MG63 (cell line): ENCODE measurements around the gene SLC38A3. TPM values are rescaled to one million over a fixed set of nuclear protein-coding genes. Genes with fewer than 3 reads are reported as not detected.

Experiments used
- DNase-seq: peaks from one replicate; pipeline ENCODE4 v3.0.0-alpha.2; 2020
- H3K27me3 ChIP-seq: fragments of 250-450 bp; sonication (Bioruptor Pico); 2 replicates; pipeline ENCODE4 v1.5.1; 2020; ENCODE audit warnings: mild to moderate bottlenecking, moderate library complexity
- H3K36me3 ChIP-seq: fragments of 250-450 bp; sonication (Bioruptor Pico); 2 replicates; pipeline ENCODE4 v1.5.1; 2020; ENCODE audit warnings: mild to moderate bottlenecking, moderate library complexity
- H3K4me3 ChIP-seq: fragments of 250-450 bp; sonication (Bioruptor Pico); 2 replicates; pipeline ENCODE4 v1.5.1; 2020; ENCODE audit warnings: mild to moderate bottlenecking, moderate library complexity
- H3K9me3 ChIP-seq: fragments of 250-450 bp; sonication (Bioruptor Pico); 2 replicates; pipeline ENCODE4 v1.5.1; 2020; ENCODE audit warnings: mild to moderate bottlenecking, moderate library complexity
- total RNA-seq: library from RNA; depleted of rRNA; stranded (reverse); fragments of >200 nt; shearing (Covaris generic); gene quantifications from 2 replicates; pipeline ENCODE4 v1.2.3, GENCODE V29; 2014; ENCODE audit warnings: low replicate concordance

Gene SLC38A3
- total RNA-seq, 1 experiment from 2014 or later, result not detected

GRCh38 chr3:50182533-50183099 lies 22.5 kb upstream of the SLC38A3 start:
- Histone ChIP-seq H3K27me3 (no peaks in the 10 kb centered on the region), H3K36me3 (no peaks in the 10 kb centered on the region; the same call in 1 of the 2 replicates), H3K4me3 (no peak overlapping the region), H3K9me3 (no peaks in the 10 kb centered on the region)
- no peak for DNase-seq

GRCh38 chr3:50183755-50184154 lies 21.3 kb upstream of the SLC38A3 start:
- H3K4me3 ChIP-seq, result no peak overlapping the region
- no peaks in the 10 kb centered on the region for H3K9me3 ChIP-seq
- H3K27me3 ChIP-seq, result no peaks in the 10 kb centered on the region
- H3K36me3 ChIP-seq, result no peaks in the 10 kb centered on the region; the same call in 1 of the 2 replicates
- DNase-seq, result no peak

GRCh38 chr3:50184242-50184978 lies 20.7 kb upstream of the SLC38A3 start:
- Histone ChIP-seq H3K9me3 (no peaks in the 10 kb centered on the region), H3K36me3 (no peaks in the 10 kb centered on the region; the same call in 1 of the 2 replicates), H3K4me3 (no peak overlapping the region), H3K27me3 (no peaks in the 10 kb centered on the region)
- no peak for DNase-seq

GRCh38 chr3:50185230-50185629 lies 19.8 kb upstream of the SLC38A3 start:
- no peak for DNase-seq
- no peaks in the 10 kb centered on the region; the same call in 1 of the 2 replicates for H3K36me3 ChIP-seq
- H3K4me3 ChIP-seq, result no peak overlapping the region
- H3K27me3 ChIP-seq, result no peaks in the 10 kb centered on the region
- no peaks in the 10 kb centered on the region for H3K9me3 ChIP-seq

- no peaks in the 10 kb centered on the region for H3K27me3 ChIP-seq
- H3K9me3 ChIP-seq, result no peaks in the 10 kb centered on the region
- no peak for DNase-seq
- H3K4me3 ChIP-seq, result no peak overlapping the region
- H3K36me3 ChIP-seq, result no peaks in the 10 kb centered on the region; the same call in 1 of the 2 replicates
Measured at GRCh38 chr3:50186096-50186495, 19.0 kb upstream of the SLC38A3 start.

GRCh38 chr3:50187750-50188149 lies 17.3 kb upstream of the SLC38A3 start:
- Histone ChIP-seq H3K36me3 (no peaks in the 10 kb centered on the region; the same call in 1 of the 2 replicates), H3K9me3 (no peaks in the 10 kb centered on the region), H3K4me3 (no peak overlapping the region), H3K27me3 (no peaks in the 10 kb centered on the region)
- no peak for DNase-seq

- H3K4me3 ChIP-seq, result no peak overlapping the region
- no peaks in the 10 kb centered on the region for H3K27me3 ChIP-seq
- H3K9me3 ChIP-seq, result no peaks in the 10 kb centered on the region
- peak; percentile 72 for DNase-seq
- no peaks in the 10 kb centered on the region; the same call in 1 of the 2 replicates for H3K36me3 ChIP-seq
Measured at GRCh38 chr3:50189274-50189673, 15.8 kb upstream of the SLC38A3 start.

GRCh38 chr3:50189989-50190388 lies 15.1 kb upstream of the SLC38A3 start:
- H3K27me3 ChIP-seq, result no peaks in the 10 kb centered on the region
- no peak overlapping the region for H3K4me3 ChIP-seq
- H3K36me3 ChIP-seq, result no peaks in the 10 kb centered on the region; the same call in 1 of the 2 replicates
- no peak for DNase-seq
- H3K9me3 ChIP-seq, result no peaks in the 10 kb centered on the region

- H3K4me3 ChIP-seq, result no peak within 1 kb of the TSS
- no peaks in the 10 kb centered on the region for H3K36me3 ChIP-seq
- DNase-seq, result no peak
- H3K9me3 ChIP-seq, result no peaks in the 10 kb centered on the region
- H3K27me3 ChIP-seq, result no peaks in the 10 kb centered on the region
Measured at GRCh38 chr3:50190936-50191660, 14.0 kb upstream of the SLC38A3 start, which contains the start of gene GNAT1. Gene GNAT1 (plus strand): TSS chr3:50191610. CDS start chr3:50191726, 116 bp downstream.

GRCh38 chr3:50192124-50192523 lies 12.9 kb upstream of the SLC38A3 start:
- Histone ChIP-seq H3K36me3 (no peaks in the 10 kb centered on the region), H3K27me3 (no peaks in the 10 kb centered on the region)
- no peak for DNase-seq

GRCh38 chr3:50192689-50193141 lies 12.4 kb upstream of the SLC38A3 start:
- Histone ChIP-seq H3K9me3 (no peaks in the 10 kb centered on the region), H3K27me3 (no peaks in the 10 kb centered on the region), H3K36me3 (no peaks in the 10 kb centered on the region), H3K4me3 (no peak overlapping the region)
- peak; percentile 17 for DNase-seq

More at GRCh38 chr3:50192124-50192523, 12.9 kb upstream of the SLC38A3 start:
- Histone ChIP-seq H3K9me3 (no peaks in the 10 kb centered on the region), H3K4me3 (no peak overlapping the region)

- no peak for DNase-seq
- Histone ChIP-seq H3K36me3 (no peaks in the 10 kb centered on the region), H3K4me3 (no peak overlapping the region), H3K9me3 (no peaks in the 10 kb centered on the region), H3K27me3 (no peaks in the 10 kb centered on the region)
Measured at GRCh38 chr3:50193286-50193685, 11.8 kb upstream of the SLC38A3 start.

- no peak for DNase-seq
- Histone ChIP-seq H3K27me3 (no peaks in the 10 kb centered on the region), H3K36me3 (no peaks in the 10 kb centered on the region), H3K9me3 (no peaks in the 10 kb centered on the region), H3K4me3 (no peak overlapping the region)
Measured at GRCh38 chr3:50193746-50194127, 11.3 kb upstream of the SLC38A3 start.

GRCh38 chr3:50194128-50194902 lies 10.8 kb upstream of the SLC38A3 start:
- H3K36me3 ChIP-seq, result no peaks in the 10 kb centered on the region
- no peak overlapping the region for H3K4me3 ChIP-seq
- DNase-seq, result peak; percentile 43
- H3K9me3 ChIP-seq, result no peaks in the 10 kb centered on the region
- H3K27me3 ChIP-seq, result no peaks in the 10 kb centered on the region

- Histone ChIP-seq H3K27me3 (no peaks in the 10 kb centered on the region), H3K4me3 (no peak overlapping the region), H3K36me3 (no peaks in the 10 kb centered on the region), H3K9me3 (no peaks in the 10 kb centered on the region)
- no peak for DNase-seq
Measured at GRCh38 chr3:50194903-50195500, 10.1 kb upstream of the SLC38A3 start.
